SU-DHL-6 (cell line): ENCODE measurements around the gene EIF4H.
"Not testable (repeated sequence)": the region's sequence is repeated elsewhere in the genome, so short reads cannot be mapped to it uniquely, and the experiment has no call there.

Source experiments
- H2AFZ ChIP-seq: fragments of 200-600 bp; sonication (generic); 2 replicates; pipeline ENCODE4 v1.6.1; 2014; ENCODE audit warnings: low read depth, mild to moderate bottlenecking, moderate library complexity, mixed read lengths, antibody characterized with exemption, low read length; ENCODE audit not compliant: severe bottlenecking
- H3F3A ChIP-seq: fragments of 200-600 bp; shearing (Covaris generic); 2 replicates; pipeline ENCODE4 v1.6.0; 2016; ENCODE audit warnings: antibody characterized with exemption, mild to moderate bottlenecking; ENCODE audit not compliant: insufficient read depth
- H3K27ac ChIP-seq: fragments of 200-600 bp; sonication (generic); 2 replicates; pipeline ENCODE4 v1.5.1; 2016; ENCODE audit warnings: low read depth, mild to moderate bottlenecking, low read length, moderate library complexity, mixed read lengths
- H3K27me3 ChIP-seq: fragments of 200-600 bp; sonication (generic), shearing (Covaris generic); 2 replicates; pipeline ENCODE4 v1.6.0; 2014; ENCODE audit warnings: mild to moderate bottlenecking, low read length
- H3K36me3 ChIP-seq: fragments of 200-600 bp; sonication (generic); 2 replicates; pipeline ENCODE4 v1.6.1; 2014; ENCODE audit warnings: mild to moderate bottlenecking, low read length, mixed read lengths
- H3K4me2 ChIP-seq: fragments of 300-600, 200-600 bp; shearing (Covaris generic), sonication (generic); 2 replicates; pipeline ENCODE4 v1.6.0; 2014; ENCODE audit warnings: low read length, low read depth, mild to moderate bottlenecking; ENCODE audit not compliant: poor library complexity, severe bottlenecking
- H3K4me3 ChIP-seq: fragments of 200-600 bp; sonication (generic); 2 replicates; pipeline ENCODE4 v1.5.1; 2014; ENCODE audit warnings: antibody characterized with exemption, low read length, mild to moderate bottlenecking, mixed read lengths; ENCODE audit not compliant: insufficient read depth, poor library complexity, severe bottlenecking
- H3K79me2 ChIP-seq: fragments of 200-600 bp; sonication (generic); 2 replicates; pipeline ENCODE4 v1.6.1; 2014; ENCODE audit warnings: mild to moderate bottlenecking, low read length, moderate library complexity; ENCODE audit not compliant: insufficient read depth
- H3K9ac ChIP-seq: fragments of 200-600 bp; sonication (generic); 2 replicates; pipeline ENCODE4 v1.7.0; 2014; ENCODE audit warnings: mild to moderate bottlenecking, low read length
- H3K9me2 ChIP-seq: fragments of 200-600 bp; sonication (generic); replicated peaks from 2 replicates; pipeline ENCODE4 v1.6.1; 2014; ENCODE audit warnings: low read length; ENCODE audit not compliant: insufficient read depth
- H3K9me3 ChIP-seq: fragments of 200-600 bp; sonication (generic); 2 replicates; pipeline ENCODE4 v1.6.1; 2014; ENCODE audit warnings: low read length, mixed read lengths; ENCODE audit not compliant: insufficient read depth
- H4K20me1 ChIP-seq: fragments of 200-600 bp; sonication (generic); 2 replicates; pipeline ENCODE4 v1.6.1; 2014; ENCODE audit warnings: low read depth, mild to moderate bottlenecking, antibody characterized with exemption, low read length, moderate library complexity, mixed read lengths
- CTCF ChIP-seq: fragments of 200-600 bp; sonication (generic); IDR thresholded peaks from one replicate; pipeline ENCODE4 v1.5.1; 2017; ENCODE audit warnings: antibody characterized with exemption, mild to moderate bottlenecking, low read length, moderate library complexity; ENCODE audit not compliant: insufficient read depth, poor library complexity, severe bottlenecking
- EZH2phosphoT487 ChIP-seq: fragments of 200-600 bp; sonication (generic), shearing (Covaris generic); conservative IDR thresholded peaks from 2 replicates; pipeline ENCODE4 v1.6.1; 2018; ENCODE audit warnings: mild to moderate bottlenecking, antibody characterized with exemption, low read length, moderate library complexity, mixed read lengths

Gene EIF4H

GRCh38 chr7:74165867-74166593 is 8.1 kb upstream of the EIF4H start:
- H3K9me3 ChIP-seq = no peaks in the 10 kb centered on the region
- H3K9ac ChIP-seq = no peak overlapping the region
- no peaks in the 10 kb centered on the region for H3K79me2 ChIP-seq
- no peaks in the 10 kb centered on the region for H3K27me3 ChIP-seq
- no peaks in the 10 kb centered on the region for H4K20me1 ChIP-seq
- no peaks in the 10 kb centered on the region for H3K36me3 ChIP-seq
- H3K4me3 ChIP-seq = no peak overlapping the region
- H3K4me2 ChIP-seq = no peak overlapping the region
- no peaks in the 10 kb centered on the region for H3F3A ChIP-seq
- no peak overlapping the region for H2AFZ ChIP-seq
- no peak overlapping the region for H3K27ac ChIP-seq
- no peaks in the 10 kb centered on the region for H3K9me2 ChIP-seq
- TF ChIP-seq CTCF (no peak), EZH2phosphoT487 (no peak)

GRCh38 chr7:74167324-74167723 is 6.8 kb upstream of the EIF4H start:
- H3K36me3 ChIP-seq, H3F3A ChIP-seq, H3K9ac ChIP-seq, H3K79me2 ChIP-seq, H3K27ac ChIP-seq, H3K4me2 ChIP-seq, H3K27me3 ChIP-seq, H2AFZ ChIP-seq, H3K4me3 ChIP-seq, H3K9me3 ChIP-seq, H3K9me2 ChIP-seq, H4K20me1 ChIP-seq: not testable (repeated sequence)

GRCh38 chr7:74173074-74173473 is 1.1 kb upstream of the EIF4H start:
- Histone ChIP-seq H3K27ac (peak overlapping the region; percentile 13; the same call in 1 of the 2 replicates), H3F3A (peaks cover 9% of the 10 kb centered on the region; the same call in 1 of the 2 replicates), H3K9ac (peak overlapping the region; percentile 96), H3K4me2 (peak overlapping the region; percentile 80), H3K27me3 (no peaks in the 10 kb centered on the region), H3K9me2 (no peaks in the 10 kb centered on the region), H4K20me1 (peaks cover 26% of the 10 kb centered on the region; the same call in 1 of the 2 replicates), H3K4me3 (peak overlapping the region; percentile 92), H3K79me2 (peaks cover 39% of the 10 kb centered on the region), H3K36me3 (peaks cover 16% of the 10 kb centered on the region), H2AFZ (peak overlapping the region; percentile 74), H3K9me3 (no peaks in the 10 kb centered on the region)
- TF ChIP-seq CTCF (no peak), EZH2phosphoT487 (no peak)

- Histone ChIP-seq H3K9ac (peak overlapping the region; percentile 96), H3K27me3 (no peaks in the 10 kb centered on the region), H3K79me2 (peaks cover 43% of the 10 kb centered on the region), H3K9me3 (no peaks in the 10 kb centered on the region), H3K4me3 (peak overlapping the region; percentile 92), H2AFZ (peak overlapping the region; percentile 74), H4K20me1 (peaks cover 27% of the 10 kb centered on the region), H3K4me2 (peak overlapping the region; percentile 80), H3K27ac (peak overlapping the region; percentile 13), H3F3A (peaks cover 9% of the 10 kb centered on the region; the same call in 1 of the 2 replicates), H3K36me3 (peaks cover 16% of the 10 kb centered on the region), H3K9me2 (no peaks in the 10 kb centered on the region)
- TF ChIP-seq EZH2phosphoT487 (no peak), CTCF (no peak)
These were observed 678 bp upstream of the EIF4H start for GRCh38 chr7:74173491-74173865.
